ENCODE measurements around the gene RPL4.
"Not testable (repeated sequence)": the region's sequence is repeated elsewhere in the genome, so short reads cannot be mapped to it uniquely, and the experiment has no call there.

RPL4 gene

DNA sequence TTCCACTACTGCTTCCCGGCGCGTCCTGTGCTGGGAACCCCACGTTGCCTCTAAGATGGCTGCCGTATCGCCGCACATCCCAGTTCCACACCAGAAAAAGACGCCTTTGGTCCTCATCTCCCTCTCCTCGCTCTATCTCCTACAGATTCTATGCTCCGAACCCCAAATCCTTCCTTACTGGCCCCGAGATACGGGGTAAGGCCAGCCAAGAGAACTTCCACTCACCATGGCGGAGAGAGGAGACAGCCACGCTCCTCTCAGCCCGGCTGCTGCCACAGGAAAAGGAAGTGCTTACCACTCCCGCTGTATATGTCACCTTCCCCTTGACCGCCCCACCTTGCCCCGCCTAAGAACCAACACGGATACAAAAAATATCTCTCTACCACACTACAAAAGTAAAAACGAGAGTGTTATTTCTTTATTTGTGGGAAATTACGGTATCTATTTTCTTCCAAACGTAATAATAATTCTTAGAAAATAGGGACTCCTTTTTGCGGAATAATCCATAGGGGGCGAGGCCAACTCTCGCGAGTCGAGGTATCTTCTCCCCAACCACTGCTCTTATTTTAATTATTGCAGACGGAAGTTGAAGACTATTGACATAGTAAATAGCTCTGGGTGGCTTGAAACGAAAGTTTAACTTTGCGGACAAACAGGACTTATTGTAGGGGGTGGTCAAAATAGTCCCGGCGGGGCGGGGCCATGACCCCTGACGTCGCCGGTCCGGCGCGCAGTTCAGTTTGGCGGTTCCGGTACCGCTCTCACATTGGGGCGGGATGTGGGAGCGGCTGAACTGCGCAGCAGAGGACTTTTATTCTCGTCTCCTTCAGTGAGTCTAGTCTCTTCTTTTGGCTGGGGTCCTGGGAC is at the start of gene RPL4, which contains the start of gene ZWILCH:
RPL4 (minus strand) TSS at position 293 of the 867 bp plus-strand sequence; CDS start at position 228, 65 bp downstream.
ZWILCH (plus strand) TSS at position 764 of the 867 bp plus-strand sequence; CDS start at position 777, 13 bp downstream.
- peak; percentile 77 for DNase-seq (ENCODE audit: low spot score)

DNA sequence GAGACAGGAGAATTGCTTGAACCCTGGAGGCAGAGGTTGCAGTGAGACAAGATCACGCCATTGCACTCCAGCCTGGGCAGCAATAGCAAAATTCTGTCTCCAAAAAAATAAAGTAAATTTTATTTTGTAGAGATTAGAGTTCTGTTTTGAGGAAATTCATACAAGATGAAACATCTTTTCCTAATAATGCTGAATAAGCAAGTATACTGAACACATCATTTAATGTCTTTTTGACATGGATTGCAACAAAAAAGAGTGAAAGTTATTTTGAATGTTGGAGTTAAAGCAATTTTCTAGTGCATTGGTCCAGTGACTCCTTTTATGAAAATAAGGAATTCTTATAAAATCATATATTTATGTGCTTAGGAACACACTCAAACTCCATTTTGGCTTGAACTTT is 40.6 kb upstream of the RPL4 start:
- no peak for DNase-seq (ENCODE audit: low spot score)

- no peak for DNase-seq (ENCODE audit: low spot score)
Observed at GRCh38 chr15:66542896-66543295, 38.2 kb upstream of the RPL4 start.

DNA sequence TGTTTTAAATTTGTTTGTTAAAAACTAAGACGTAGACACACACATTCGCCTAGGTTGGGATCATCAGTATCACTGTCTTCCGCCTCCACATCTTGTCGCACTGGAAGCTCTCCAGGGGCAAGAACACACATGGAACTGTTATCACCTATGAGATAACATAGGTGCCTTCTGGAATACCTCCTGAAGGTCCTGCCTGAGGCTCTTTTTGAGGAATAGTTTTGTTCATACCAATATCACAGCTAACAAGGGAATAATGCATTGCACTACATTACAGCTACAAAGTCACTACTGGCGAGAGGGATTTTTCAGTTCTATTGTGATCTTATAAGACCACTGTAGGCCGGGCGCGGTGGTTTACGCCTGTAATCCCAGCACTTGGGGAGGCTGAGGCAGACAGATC is 30.4 kb upstream of the RPL4 start:
- no peak for DNase-seq (ENCODE audit: low spot score)

DNA sequence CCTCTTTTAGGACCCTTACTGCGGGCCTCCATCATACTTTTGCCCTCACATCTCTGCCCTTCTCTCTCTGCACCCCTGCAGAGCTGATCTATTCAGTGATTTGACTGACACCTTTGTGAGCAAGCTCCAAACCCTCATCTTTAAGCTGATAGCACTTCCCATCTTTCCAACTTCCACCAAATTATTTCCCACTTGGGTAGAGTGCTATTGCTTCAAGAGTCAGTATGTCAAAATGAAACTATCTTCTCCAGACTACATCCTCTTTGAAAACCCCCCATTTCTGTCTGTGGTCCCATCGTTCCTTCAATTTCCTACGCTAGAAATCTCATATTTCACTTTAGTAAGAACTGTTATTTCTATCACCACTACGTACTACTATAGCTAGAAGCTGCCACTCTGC is 20.2 kb upstream of the RPL4 start:
- peak; percentile 5 for DNase-seq (ENCODE audit: low spot score)

- DNase-seq (ENCODE audit: low spot score), result no peak
Observed at GRCh38 chr15:66523926-66524325, 19.3 kb upstream of the RPL4 start.

DNA sequence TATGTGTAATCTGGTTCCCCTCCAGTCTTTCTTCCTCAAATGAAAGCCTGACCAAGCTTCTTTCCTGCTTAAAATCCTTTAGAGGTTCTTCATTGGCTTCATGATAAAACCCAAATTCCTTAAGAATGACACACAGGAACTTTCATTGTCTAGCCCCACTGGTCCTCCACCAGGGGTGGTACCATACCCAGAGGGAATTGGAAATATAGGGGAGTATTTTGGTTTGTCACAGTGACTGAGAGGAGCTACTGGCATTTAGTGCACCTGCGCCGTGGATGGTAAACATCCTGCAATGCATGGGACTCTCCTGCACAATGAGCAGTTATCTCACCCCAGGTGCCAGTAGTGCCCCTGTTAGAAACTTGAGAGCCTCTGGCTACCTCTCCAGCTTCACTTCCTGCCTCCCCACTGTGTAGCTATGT is 11.3 kb upstream of the RPL4 start:
- DNase-seq (ENCODE audit: low spot score), result no peak

GRCh38 chr15:66514586-66514985 is 9.9 kb upstream of the RPL4 start:
- DNase-seq (ENCODE audit: low spot score), result no peak

GRCh38 chr15:66508293-66508883 is 3.7 kb upstream of the RPL4 start:
- no peak for DNase-seq (ENCODE audit: low spot score)

DNA sequence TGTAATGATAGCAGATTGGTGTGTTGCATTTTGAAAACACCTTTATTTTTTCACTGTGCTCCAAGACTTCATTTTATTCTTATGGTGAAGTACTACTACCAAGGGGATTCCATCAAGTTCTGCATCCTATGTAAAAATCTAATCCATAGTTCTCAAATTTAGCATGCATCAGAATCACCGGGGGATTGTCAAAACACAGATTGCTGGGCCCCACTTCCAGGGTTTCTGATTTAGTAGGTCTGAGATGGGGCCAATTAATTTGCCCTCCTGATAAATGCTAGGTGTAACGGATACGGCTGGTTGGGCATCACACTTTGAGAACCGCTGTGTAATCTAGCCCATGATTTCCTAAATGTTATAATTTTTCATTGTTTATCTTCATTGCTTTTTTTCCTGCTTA is 1.2 kb upstream of the RPL4 start:
- no peak for DNase-seq (ENCODE audit: low spot score)

DNA sequence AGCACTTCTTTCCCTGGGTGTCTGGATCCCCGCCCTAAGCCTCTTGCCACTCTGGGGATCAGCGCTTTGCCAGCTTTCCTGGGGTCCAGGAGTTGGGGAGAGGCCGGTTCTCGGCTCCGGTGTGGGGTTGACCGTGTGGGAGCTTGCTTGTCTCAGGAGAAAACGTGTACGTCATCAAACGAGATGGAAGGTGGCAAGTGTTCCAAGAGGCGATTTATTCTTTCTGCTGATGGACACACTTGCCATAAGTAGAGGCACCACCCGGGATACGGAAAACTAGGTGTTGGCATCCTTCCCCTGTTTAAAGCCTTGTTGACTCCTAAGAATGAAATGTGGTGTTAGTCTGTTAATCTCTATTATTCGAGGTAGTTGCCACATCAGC is 766 bp upstream of the RPL4 start:
- no peak for DNase-seq (ENCODE audit: low spot score)

DNA sequence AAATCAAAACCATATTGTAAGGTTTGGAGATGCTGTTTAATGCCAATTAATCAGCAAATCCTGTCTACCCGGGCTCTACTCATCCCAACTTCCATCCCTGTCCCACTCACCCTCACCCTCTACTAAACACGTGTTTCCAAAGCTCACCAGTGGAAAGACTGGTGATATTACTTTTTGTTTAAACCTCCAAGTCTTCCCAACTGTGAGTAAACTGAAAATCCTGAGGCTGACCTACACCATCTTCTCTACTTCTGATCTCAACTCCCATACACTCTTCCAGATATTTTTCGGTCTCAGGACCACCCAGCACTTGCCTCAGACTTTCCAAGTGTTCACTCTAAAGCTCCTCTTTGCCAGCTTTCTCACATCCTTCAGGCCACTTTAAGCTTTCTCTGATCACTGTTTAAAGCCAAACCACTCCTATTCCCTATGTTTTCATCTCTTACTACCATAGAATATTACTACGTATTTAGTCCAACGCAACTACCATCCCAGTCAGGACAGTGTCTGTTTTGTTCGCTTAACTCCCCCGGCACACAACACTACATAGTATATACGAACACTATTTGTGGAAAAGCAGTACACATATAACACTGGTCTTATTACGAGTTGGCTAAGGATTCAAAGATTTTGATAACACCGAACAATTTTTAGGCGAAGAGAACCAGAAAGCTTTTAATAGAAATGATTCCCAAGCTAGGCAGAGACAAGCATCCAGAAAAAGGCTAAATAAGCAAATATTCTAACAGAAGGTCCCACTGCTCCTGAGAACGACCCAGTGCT is 684 bp downstream of the RPL4 start:
- DNase-seq (ENCODE audit: low spot score), result no peak

GRCh38 chr15:66503041-66503648 is 1.5 kb downstream of the RPL4 start:
- not testable (repeated sequence) for DNase-seq (ENCODE audit: low spot score)

GRCh38 chr15:66502491-66502890 is 2.2 kb downstream of the RPL4 start:
- DNase-seq (ENCODE audit: low spot score), result no peak

GRCh38 chr15:66500346-66500745 is 4.3 kb downstream of the RPL4 start:
- not testable (repeated sequence) for DNase-seq (ENCODE audit: low spot score)

DNA sequence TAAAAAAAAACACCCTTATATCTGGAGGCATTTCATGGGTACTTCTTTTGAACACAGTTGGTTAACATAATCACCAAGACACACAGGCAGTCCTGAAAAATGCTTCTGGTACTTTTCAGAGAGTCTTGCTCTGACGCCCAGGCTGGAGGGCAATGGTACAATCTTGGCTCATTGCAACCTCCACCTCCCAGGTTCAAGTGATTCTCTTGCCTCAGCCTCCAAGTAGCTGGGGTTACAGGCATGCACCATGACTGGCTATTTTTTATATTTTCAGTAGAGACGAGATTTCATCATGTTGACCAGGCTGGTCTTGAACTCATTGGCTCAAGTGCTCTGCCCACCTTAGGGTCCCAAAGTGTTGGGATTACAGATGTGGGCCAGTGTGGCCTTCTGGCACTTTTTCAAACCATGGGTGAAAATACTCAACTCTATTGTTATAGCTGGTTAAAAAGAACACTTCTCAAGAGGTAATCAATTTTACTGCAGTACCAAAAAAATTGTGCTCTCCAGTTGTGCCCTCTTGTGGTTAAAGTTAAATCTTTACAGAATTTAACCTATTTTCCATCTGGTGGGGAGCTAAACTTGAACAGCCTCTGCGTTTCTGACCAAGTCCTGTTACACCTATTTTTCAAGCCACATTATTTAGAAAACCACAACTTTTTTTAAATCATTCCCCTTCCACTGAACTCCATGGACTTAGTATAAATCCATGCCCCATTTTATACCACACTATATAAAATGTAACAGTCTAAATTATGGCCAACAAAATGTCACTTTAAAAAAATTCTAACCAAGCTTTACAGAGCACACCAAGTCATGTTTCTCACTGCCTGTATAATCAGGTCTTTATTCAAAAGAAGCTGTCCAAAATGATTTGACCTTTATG is 5.9 kb downstream of the RPL4 start:
- DNase-seq (ENCODE audit: low spot score), result peak; percentile 20

DNA sequence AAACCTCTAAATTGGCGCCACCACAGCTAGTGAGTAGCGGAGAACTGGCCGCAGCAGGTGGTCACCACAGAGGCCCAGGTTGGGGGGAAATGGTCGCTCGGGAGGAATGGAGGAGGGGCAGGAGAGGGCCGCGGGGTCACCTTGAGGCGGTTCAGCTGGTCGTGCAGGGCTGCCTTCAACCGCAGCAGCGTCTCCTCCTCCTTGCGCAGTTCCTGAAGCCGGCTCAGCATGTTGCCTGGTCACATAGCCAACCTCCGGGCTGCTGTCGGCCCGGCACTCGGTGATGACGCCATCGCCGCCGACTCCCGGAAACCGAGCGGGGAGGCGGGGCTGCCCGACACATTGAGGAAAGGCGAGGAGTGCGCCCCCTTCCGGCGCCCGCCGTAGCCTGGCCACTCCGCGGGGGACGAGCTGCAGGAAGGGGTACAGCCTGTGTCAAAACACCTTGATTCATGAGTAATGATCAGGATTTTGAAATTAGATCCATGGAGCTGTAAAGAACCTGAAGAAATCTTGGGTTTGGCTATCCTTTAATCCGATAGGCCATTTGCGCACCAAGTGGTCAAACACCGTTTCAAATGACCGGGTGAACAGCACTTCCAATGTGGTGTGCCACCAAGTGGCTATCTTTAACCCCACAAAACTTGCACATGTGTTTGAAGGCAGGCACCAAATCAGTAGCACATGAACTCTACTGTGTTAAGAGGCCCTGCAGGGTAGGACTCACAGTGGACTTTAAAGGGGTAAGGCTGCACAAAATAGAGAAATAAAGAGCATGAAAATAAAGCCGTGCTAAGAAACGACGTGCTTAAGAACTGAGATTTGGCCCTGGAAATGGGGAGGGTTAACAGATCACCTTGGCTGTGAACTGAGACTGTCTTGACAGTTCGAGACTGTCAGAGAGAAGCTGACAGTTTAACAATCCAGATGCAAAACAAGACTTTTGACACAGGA is 6.9 kb downstream of the RPL4 start, which contains the start of gene SNAPC5:
SNAPC5 (minus strand) TSS at position 261 of the 954 bp plus-strand sequence; CDS start at position 230, 31 bp downstream.
- DNase-seq (ENCODE audit: low spot score), result peak; percentile 87

DNA sequence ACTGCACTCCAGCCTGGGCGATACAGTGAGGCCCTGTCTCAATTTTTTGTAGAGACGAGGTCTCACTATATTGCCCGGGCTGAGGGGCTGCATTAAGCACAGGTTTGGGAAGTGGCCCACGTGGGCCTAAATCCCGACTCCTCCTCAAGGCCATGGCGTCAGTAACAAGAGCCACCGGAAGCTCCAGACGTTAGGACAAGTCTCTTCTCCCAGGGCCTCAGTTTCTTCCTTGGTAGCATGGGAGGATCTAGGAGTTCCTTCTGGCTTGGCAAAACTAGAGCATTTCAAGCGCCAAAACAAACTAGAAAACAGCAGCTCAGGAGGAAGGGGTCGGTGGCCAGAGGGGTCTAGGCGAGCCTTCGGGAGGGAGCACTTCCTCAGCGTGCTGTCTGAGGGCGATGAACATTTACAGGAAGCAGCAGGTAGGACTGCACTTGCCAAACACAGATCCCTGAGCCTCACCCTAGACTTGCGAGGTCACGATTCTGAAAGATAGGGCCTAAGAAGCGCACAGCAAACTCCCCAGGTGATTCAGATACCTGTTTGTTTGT is 7.6 kb downstream of the RPL4 start:
- DNase-seq (ENCODE audit: low spot score), result no peak

DNA sequence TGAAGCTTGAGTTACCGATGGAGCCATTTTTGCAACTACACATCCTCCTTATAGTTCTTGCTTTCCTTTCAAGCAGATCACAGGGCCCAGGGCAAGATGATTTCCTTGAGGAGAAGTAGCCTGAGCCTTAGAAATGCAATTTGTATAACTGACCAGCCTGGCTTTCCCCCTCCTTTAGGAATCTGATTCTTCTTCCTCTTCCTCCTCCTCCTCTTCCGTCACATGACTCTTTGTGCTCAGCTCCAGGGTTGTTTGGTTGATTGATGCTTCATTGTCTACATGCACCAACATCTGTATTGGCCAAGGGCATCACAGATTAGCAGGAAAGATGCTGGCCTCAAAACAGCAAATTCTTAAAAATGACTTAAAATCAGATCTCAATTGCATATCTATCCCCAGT is 10.4 kb downstream of the RPL4 start:
- no peak for DNase-seq (ENCODE audit: low spot score)

DNA sequence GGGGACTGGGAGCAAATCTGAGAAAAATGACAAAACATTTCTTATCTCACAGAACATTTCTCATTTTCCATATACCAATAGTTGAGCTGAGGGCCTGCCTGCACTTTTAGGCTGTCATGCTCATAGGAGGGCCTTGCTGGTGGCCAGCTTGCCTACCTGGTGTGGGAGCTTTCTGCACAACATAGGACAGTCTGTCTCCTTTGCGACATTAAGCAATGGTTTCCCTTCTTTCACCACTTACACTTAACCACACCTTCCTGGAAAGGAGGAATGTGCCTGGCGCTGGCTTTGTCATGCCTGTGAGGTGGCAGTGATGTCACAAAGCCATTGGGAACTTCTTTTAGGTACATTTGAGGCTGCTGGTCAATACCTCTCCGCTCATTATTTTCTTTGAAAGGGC is 12.8 kb downstream of the RPL4 start:
- no peak for DNase-seq (ENCODE audit: low spot score)
